IMR-90 (cell line): Measurements from ENCODE around the gene RARS2. TPM values are rescaled to one million over a fixed set of nuclear protein-coding genes. Genes with fewer than 3 reads are reported as not detected.

Experiments
- ATAC-seq: fragments of 200-7000 bp; cut with Tn5 transposase; 2 replicates; pipeline ENCODE4 v1.9.1; 2020; ENCODE audit warnings: low read depth, mild to moderate bottlenecking, moderate library complexity
- BruUV-seq: library from RNA; stranded (reverse); fragments of 400-500 nt; replicated peaks from 2 replicates; lab custom pipeline; 2021; lab: Mats Ljungman, UMichigan
- CTCF ChIA-PET: fragments of 300-600 bp; formaldehyde crosslinking; extraction: SDS; loops from one replicate; lab custom pipeline; 2021; ENCODE audit warnings: antibody characterized with exemption; lab: Yijun Ruan, JAX
- POLR2A ChIA-PET: fragments of 300-600 bp; sonication (Branson Sonifier 250); formaldehyde crosslinking; loops from one replicate; lab custom pipeline; 2022; ENCODE audit warnings: antibody characterized with exemption; ENCODE audit not compliant: unreplicated experiment; lab: Charles Lee
- DNase-seq: peaks from one replicate; pipeline ENCODE4 v3.0.0; 2013
- H2AFZ ChIP-seq: replicated peaks from 2 replicates; pipeline ENCODE3; 2013; ENCODE audit warnings: low read length, mild to moderate bottlenecking; ENCODE audit not compliant: poor library complexity
- H2AK5ac ChIP-seq: 2 replicates; pipeline ENCODE4 v1.6.1; 2013; ENCODE audit warnings: low read depth, low read length, inconsistent platforms
- H2AK9ac ChIP-seq: replicated peaks from 2 replicates; pipeline ENCODE3; 2013; ENCODE audit warnings: mild to moderate bottlenecking, low read depth, low read length, moderate library complexity; ENCODE audit not compliant: poor library complexity
- H2BK120ac ChIP-seq: 2 replicates; pipeline ENCODE4 v1.6.1; 2013; ENCODE audit warnings: low read depth, low read length, inconsistent platforms
- H2BK15ac ChIP-seq: 3 replicates; pipeline ENCODE4 v1.6.1; 2013; ENCODE audit warnings: low read depth, low read length, inconsistent platforms
- H2BK20ac ChIP-seq: 2 replicates; pipeline ENCODE4 v1.6.1; 2013; ENCODE audit warnings: low read depth, mild to moderate bottlenecking, inconsistent platforms, low read length, moderate library complexity
- H2BK5ac ChIP-seq: 2 replicates; pipeline ENCODE4 v1.6.1; 2013; ENCODE audit warnings: mild to moderate bottlenecking, low read depth, low read length, inconsistent platforms; ENCODE audit not compliant: poor library complexity, severe bottlenecking
- H3K14ac ChIP-seq: replicated peaks from 2 replicates; pipeline ENCODE4 v1.6.1; 2013; ENCODE audit warnings: low read depth, low read length, inconsistent platforms
- H3K18ac ChIP-seq: 2 replicates; pipeline ENCODE4 v1.6.1; 2013; ENCODE audit warnings: low read depth, low read length, control low read depth
- H3K23ac ChIP-seq: 2 replicates; pipeline ENCODE4 v1.6.1; 2013; ENCODE audit warnings: low read depth, low read length, inconsistent platforms
- H3K27ac ChIP-seq: 2 replicates; pipeline ENCODE4 v1.5.1; 2013; ENCODE audit warnings: mild to moderate bottlenecking, control low read depth, low read length; ENCODE audit not compliant: insufficient read depth
- H3K27me3 ChIP-seq: 2 replicates; pipeline ENCODE4 v1.6.1; 2013; ENCODE audit warnings: low read length; ENCODE audit not compliant: control insufficient read depth, insufficient read depth
- H3K36me3 ChIP-seq: 2 replicates; pipeline ENCODE4 v1.6.1; 2013; ENCODE audit warnings: low read length, mixed read lengths; ENCODE audit not compliant: control insufficient read depth, insufficient read depth
- H3K4ac ChIP-seq: 2 replicates; pipeline ENCODE4 v1.6.1; 2013; ENCODE audit warnings: low read depth, low read length, inconsistent platforms
- H3K4me1 ChIP-seq: 2 replicates; pipeline ENCODE4 v1.6.1; 2013; ENCODE audit warnings: low read length, mixed read lengths; ENCODE audit not compliant: control insufficient read depth, insufficient read depth
- H3K4me2 ChIP-seq: 2 replicates; pipeline ENCODE4 v1.6.1; 2013; ENCODE audit warnings: low read depth, mild to moderate bottlenecking, control low read depth, low read length, moderate library complexity
- H3K4me3 ChIP-seq: 2 replicates; pipeline ENCODE4 v1.5.1; 2013; ENCODE audit warnings: low read depth, mild to moderate bottlenecking, control low read depth, low read length, moderate library complexity; ENCODE audit not compliant: insufficient read depth
- H3K56ac ChIP-seq: 2 replicates; pipeline ENCODE4 v1.6.1; 2013; ENCODE audit warnings: low read length, inconsistent platforms; ENCODE audit not compliant: insufficient read depth; ENCODE audit errors: extremely low read depth
- H3K79me1 ChIP-seq, 2 experiments: 2 replicates each; pipeline ENCODE4 v1.6.1; 2013; ENCODE audit warnings: low read length in 2 of 2, inconsistent platforms in 1 of 2, low read depth in 1 of 2
- H3K9ac ChIP-seq: 2 replicates; pipeline ENCODE4 v1.6.1; 2013; ENCODE audit warnings: low read depth, low read length, control low read depth
- H3K9me1 ChIP-seq: 2 replicates; pipeline ENCODE4 v1.6.1; 2013; ENCODE audit warnings: low read length, inconsistent platforms; ENCODE audit not compliant: insufficient read depth
- H3K9me3 ChIP-seq: 2 replicates; pipeline ENCODE4 v1.6.1; 2013; ENCODE audit warnings: low read length; ENCODE audit not compliant: control insufficient read depth, insufficient read depth
- H4K20me1 ChIP-seq: 2 replicates; pipeline ENCODE4 v1.6.1; 2013; ENCODE audit warnings: low read length, inconsistent platforms; ENCODE audit not compliant: insufficient read depth
- H4K5ac ChIP-seq: 2 replicates; pipeline ENCODE4 v1.6.1; 2013; ENCODE audit warnings: mild to moderate bottlenecking, low read depth, low read length, control low read depth
- H4K8ac ChIP-seq, 2 experiments: 2 replicates each; pipeline ENCODE4 v1.6.1; 2013; ENCODE audit warnings: low read depth in 2 of 2, low read length in 2 of 2, control low read depth in 1 of 2, inconsistent platforms in 1 of 2
- H4K91ac ChIP-seq: 2 replicates; pipeline ENCODE4 v1.6.1; 2013; ENCODE audit warnings: low read depth, low read length, inconsistent platforms; ENCODE audit not compliant: insufficient read depth
- BHLHE40 ChIP-seq: fragments of 150-350 bp; IDR thresholded peaks from 2 replicates; pipeline ENCODE4 v1.6.1; 2016; ENCODE audit warnings: mild to moderate bottlenecking, low read depth, low read length
- CEBPB ChIP-seq: IDR thresholded peaks from 2 replicates; pipeline ENCODE4 v1.6.1; 2012; ENCODE audit warnings: low read depth, low read length, improper control_type of control experiment
- CHD1 ChIP-seq: IDR thresholded peaks from 2 replicates; pipeline ENCODE4 v1.6.1; 2012; ENCODE audit warnings: low read depth, low read length, improper control_type of control experiment
- ELK1 ChIP-seq: fragments of 150-350 bp; IDR thresholded peaks from 2 replicates; pipeline ENCODE4 v1.6.1; 2016; ENCODE audit warnings: low read depth, mild to moderate bottlenecking, low read length, moderate library complexity, borderline replicate concordance
- MAZ ChIP-seq: IDR thresholded peaks from 2 replicates; pipeline ENCODE4 v1.6.1; 2012; ENCODE audit warnings: low read depth, mild to moderate bottlenecking, low read length, improper control_type of control experiment, moderate library complexity, borderline replicate concordance
- NFE2L2 ChIP-seq: fragments of 150-350 bp; IDR thresholded peaks from 2 replicates; pipeline ENCODE4 v1.6.1; 2016; ENCODE audit warnings: low read depth, mild to moderate bottlenecking, low read length
- POLR2A ChIP-seq: IDR thresholded peaks from 2 replicates; pipeline ENCODE4 v1.6.1; 2012; ENCODE audit warnings: mild to moderate bottlenecking, low read depth, low read length
- RAD21 ChIP-seq: IDR thresholded peaks from 2 replicates; pipeline ENCODE4 v1.6.1; 2012; ENCODE audit warnings: low read length, improper control_type of control experiment
- USF2 ChIP-seq: fragments of 150-350 bp; IDR thresholded peaks from 2 replicates; pipeline ENCODE4 v1.6.1; 2017; ENCODE audit warnings: mild to moderate bottlenecking, antibody characterized with exemption, low read length, low read depth
- WGBS, 2 experiments: methylation state at CpG; one replicate each; pipeline versions ENCODE4 v1.1.5 to v1.1.7; 2013; ENCODE audit warnings: missing lambda C conversion rate in 2 of 2; ENCODE audit not compliant: insufficient read length in 1 of 2; ENCODE audit errors: extremely low coverage in 2 of 2; 5-methylcytosine and 5-hydroxymethylcytosine counted together
- dilution Hi-C: fragments of 300-500 bp; cut with HindIII; formaldehyde crosslinking; loops from one replicate; pipeline ENCODE4 v1.14.3; 2018; ENCODE audit warnings: low sequenced_read_pairs; ENCODE audit not compliant: unreplicated experiment
- in situ Hi-C: fragments of 300-500 bp; cut with MboI; formaldehyde crosslinking; loops from 3 replicates; pipeline ENCODE4 v1.14.3; 2019; ENCODE audit warnings: low sequenced_read_pairs, inconsistent platforms, mixed read lengths
- intact Hi-C: fragments of 100-400 bp; cut with micrococcal nuclease; formaldehyde crosslinking; loops from 2 replicates; pipeline ENCODE4 v1.10.0; 2022
- polyA plus RNA-seq, 3 experiments: library from polyadenylated mRNA; depleted of rRNA; stranded (reverse); fragments of >200 nt; gene quantifications; 2 replicates each; pipeline ENCODE4 v1.2.3, GENCODE V29; 2012; ENCODE audit warnings: low replicate concordance in 1 of 3
- total RNA-seq: library from RNA; depleted of rRNA; stranded (reverse); fragments of >200 nt; gene quantifications from 2 replicates; pipeline ENCODE4 v1.2.3, GENCODE V29; 2012
- TF ChIP-seq, protein P1 (sequence below): conservative IDR thresholded peaks from 2 replicates; pipeline ENCODE4 v1.5.1; 2012; ENCODE audit warnings: mild to moderate bottlenecking, low read depth, low read length, improper control_type of control experiment

The RARS2 gene
- total and polyA plus RNA-seq, 2 of the 4 experiments (the other 2 are of a cell fraction): 19.9 to 33.0 TPM

DNA sequence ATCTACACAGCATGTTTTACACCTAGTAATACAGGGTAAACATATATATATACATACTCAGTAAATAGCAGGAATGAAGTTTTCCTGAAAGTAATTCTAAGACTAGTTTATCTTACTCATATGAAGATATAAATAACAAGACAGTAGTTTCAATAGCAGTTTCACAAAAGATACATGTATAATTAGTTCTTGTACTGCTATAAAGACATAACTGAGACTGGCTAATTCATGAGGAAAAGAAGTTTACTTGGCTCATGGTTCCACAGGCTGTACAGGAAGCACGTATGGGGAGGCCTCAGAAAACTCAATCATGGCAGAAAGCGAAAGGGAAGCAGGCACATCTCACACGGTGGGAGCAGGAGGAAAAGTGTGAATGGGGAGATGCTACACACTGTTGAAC, 16.9 kb downstream of the RARS2 start (continued):
- TF ChIP-seq BHLHE40: no peak
- TF ChIP-seq ELK1: no peak

GRCh38 chr6:87572021-87572420, 17.8 kb downstream of the RARS2 start:
- H3K56ac ChIP-seq: no peak overlapping the region
- H3K27me3 ChIP-seq: no peaks in the 10 kb centered on the region
- no peak overlapping the region for H3K4me2 ChIP-seq
- H3K18ac ChIP-seq: no peak overlapping the region
- H3K23ac ChIP-seq: no peak overlapping the region
- in situ Hi-C loops (loop anchor here (25.0 kb wide), 1 partner anchor 1290 kb away; no protein-coding TSS in a partner anchor), intact Hi-C loops (loop anchor here (10.0 kb wide), 1 partner anchor 167 kb away; the partner anchor contains the start of gene CFAP206), dilution Hi-C loops (no loop called here)
- H3K9me1 ChIP-seq: peaks cover 9% of the 10 kb centered on the region
- peak overlapping the region; percentile 89 for H2BK5ac ChIP-seq
- no peak overlapping the region for H3K9ac ChIP-seq
- no peak overlapping the region for H4K5ac ChIP-seq
- peaks cover 11% of the 10 kb centered on the region for H3K36me3 ChIP-seq
- ATAC-seq (peak; percentile 12; the same call in 1 of the 2 replicates), DNase-seq (peak; percentile 24)
- H3K4me1 ChIP-seq: peaks cover 18% of the 10 kb centered on the region
- WGBS, 2 experiments: no CpG with 5 or more reads among the region's 4 CpGs
- H3K9me3 ChIP-seq: no peaks in the 10 kb centered on the region
- H4K8ac ChIP-seq: no peak overlapping the region; a peak in 2 of 4 replicates
- no peak overlapping the region for H2AK9ac ChIP-seq
- H3K27ac ChIP-seq: no peak overlapping the region; the same call in 1 of the 2 replicates
- no peak overlapping the region for H2AK5ac ChIP-seq
- ChIA-PET POLR2A (no interaction called here), CTCF (interaction anchor here (0.6 kb wide), 2 partner anchors 26 to 1956 kb away, joined by 4 to 7 read pairs; no protein-coding TSS in a partner anchor)
- peaks cover 33 to 57% of the 10 kb centered on the region in 2 experiments for H3K79me1 ChIP-seq
- no peak overlapping the region for H2BK15ac ChIP-seq
- H4K20me1 ChIP-seq: peaks cover 31% of the 10 kb centered on the region; the same call in 1 of the 2 replicates
- no peak for TF ChIP-seq NFE2L2
- TF ChIP-seq POLR2A: no peak
- TF ChIP-seq MAZ: no peak
- TF ChIP-seq RAD21: no peak
- TF ChIP-seq CHD1: no peak
- TF ChIP-seq, protein P1, sequence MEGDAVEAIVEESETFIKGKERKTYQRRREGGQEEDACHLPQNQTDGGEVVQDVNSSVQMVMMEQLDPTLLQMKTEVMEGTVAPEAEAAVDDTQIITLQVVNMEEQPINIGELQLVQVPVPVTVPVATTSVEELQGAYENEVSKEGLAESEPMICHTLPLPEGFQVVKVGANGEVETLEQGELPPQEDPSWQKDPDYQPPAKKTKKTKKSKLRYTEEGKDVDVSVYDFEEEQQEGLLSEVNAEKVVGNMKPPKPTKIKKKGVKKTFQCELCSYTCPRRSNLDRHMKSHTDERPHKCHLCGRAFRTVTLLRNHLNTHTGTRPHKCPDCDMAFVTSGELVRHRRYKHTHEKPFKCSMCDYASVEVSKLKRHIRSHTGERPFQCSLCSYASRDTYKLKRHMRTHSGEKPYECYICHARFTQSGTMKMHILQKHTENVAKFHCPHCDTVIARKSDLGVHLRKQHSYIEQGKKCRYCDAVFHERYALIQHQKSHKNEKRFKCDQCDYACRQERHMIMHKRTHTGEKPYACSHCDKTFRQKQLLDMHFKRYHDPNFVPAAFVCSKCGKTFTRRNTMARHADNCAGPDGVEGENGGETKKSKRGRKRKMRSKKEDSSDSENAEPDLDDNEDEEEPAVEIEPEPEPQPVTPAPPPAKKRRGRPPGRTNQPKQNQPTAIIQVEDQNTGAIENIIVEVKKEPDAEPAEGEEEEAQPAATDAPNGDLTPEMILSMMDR: no peak
- TF ChIP-seq USF2: no peak
- no peak for TF ChIP-seq CEBPB
- TF ChIP-seq BHLHE40: no peak
- H2BK20ac ChIP-seq: no peak overlapping the region
- H3K4ac ChIP-seq: no peak overlapping the region
- no peak overlapping the region for H4K91ac ChIP-seq
- H3K14ac ChIP-seq: no peak overlapping the region
- no TSS peak for BruUV-seq
- no peak overlapping the region for H2AFZ ChIP-seq
- H2BK120ac ChIP-seq: no peak overlapping the region
- no peak overlapping the region for H3K4me3 ChIP-seq
